Superior temporal gyrus (tissue), 1 donor: Measurements from ENCODE around the gene TNS3.

Experiments
- DNase-seq: peaks from one replicate; pipeline ENCODE4 v3.0.0-alpha.2; 2016; ENCODE audit errors: extremely low spot score

Gene TNS3

DNA sequence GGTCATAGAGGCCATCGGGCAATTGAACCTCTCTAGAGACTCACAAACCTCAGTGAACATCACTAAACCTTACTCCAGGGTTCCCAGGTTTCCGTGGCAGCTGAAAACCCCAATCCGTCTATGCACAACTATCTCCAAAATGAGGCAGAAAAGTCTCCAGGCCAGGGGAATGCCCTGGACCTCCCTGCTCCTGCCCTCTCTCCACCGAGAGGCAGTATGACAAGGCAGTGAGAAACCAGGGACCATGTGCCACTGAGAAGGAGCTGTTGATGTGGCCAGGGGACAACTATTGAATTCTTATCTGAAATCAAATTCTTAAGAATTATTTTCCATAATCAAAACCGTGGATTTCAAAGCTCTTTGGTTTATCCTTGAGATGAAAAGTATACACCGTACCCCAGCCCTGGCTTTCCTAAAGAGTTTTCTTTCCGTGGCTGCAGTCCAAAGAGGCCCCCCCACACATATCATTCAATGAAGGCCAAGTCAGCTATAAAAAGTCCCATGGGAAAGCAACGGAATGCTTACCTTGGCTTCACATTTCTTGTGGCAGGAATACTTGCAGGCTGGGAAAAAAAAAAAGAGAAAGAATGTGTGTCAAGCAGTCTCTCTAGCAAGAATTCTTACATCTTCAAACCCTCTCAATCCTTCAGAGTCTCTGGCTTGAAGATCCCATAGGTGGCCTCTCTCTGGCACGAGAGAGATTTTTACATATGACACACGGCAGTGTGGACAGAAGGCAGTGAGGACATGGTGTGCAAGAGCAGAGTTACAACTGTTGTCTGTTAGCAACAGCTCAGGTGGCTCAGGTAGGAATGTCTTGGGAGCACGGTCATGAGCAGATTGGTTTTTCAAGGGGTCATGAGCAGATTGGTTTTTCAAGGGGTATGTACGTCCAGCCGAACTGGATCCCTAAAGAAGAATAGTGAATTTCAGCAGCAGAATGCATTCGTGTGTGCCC lies 75.2 kb downstream of the TNS3 start:
- DNase-seq = no peak

- no peak for DNase-seq
These were observed 76.5 kb downstream of the TNS3 start for GRCh38 chr7:47505312-47506007.

DNA sequence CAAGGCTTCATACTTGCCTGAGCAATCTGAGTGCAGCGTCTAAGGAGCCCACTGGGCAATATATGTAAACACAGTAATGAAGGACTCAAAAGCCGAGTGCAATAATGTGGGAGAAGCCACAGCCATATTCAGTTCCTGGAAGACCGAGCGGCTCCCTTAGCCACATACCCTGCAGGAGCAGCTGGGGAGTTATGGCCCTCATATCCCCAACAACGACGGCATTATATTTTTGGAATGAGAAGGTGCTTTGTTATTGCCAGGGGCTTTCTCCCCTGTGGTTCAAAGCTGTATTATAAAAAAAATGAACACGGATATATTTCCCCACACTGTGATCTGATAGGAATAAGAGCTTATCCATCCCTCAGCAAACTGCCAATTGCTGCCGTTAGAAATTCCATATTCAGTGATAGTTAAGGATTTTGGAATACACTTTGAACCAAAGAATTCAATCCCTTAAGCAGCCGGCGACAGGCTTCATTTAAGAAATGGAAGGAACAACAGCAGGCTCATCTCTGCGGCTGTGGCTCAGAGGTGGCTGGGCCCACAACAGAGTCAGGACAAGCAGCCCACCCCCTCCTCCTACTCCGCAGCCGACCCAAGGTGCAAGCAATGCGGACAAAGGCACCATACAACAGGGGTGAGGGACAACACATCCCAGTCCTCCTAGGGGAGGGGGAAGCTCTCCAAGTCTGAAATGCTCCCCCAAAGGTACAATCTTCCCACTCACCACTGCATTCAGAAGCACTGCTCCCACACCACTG lies 77.2 kb downstream of the TNS3 start:
- DNase-seq = no peak

- DNase-seq = no peak
These were observed 78.6 kb downstream of the TNS3 start for GRCh38 chr7:47503281-47503680.

DNA sequence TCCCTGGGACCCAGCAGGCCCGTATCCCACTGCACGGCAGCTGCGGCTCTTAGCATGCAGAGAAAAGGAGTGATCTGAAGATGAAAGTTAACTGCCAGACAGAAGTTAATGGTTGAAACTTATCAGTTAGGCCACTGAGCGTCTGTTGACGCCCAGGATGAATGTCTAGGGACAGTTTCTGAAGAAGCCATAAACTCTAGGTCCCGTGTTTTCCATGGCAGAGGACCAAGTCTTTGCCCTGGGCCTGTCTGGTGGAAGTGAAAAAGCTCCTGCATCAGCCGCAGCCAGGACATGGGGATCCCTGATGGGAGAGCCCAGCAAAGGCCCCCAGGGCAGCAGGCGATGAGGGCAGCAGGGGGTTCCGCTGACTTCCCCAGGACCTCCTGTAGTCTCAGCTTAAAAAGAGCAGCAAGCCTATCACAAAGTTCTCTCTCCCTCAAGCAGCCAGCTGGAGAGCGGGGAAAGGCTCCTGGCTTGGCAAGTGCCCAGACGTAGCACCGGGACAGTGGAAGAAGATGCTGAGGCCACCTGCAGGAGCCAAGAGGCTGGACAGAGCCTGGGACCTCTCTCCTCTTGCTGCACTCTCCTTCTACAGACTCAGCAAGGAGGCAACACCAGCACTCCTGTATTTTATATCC lies 79.6 kb downstream of the TNS3 start:
- no peak for DNase-seq

- no peak for DNase-seq
These were observed 80.5 kb downstream of the TNS3 start for GRCh38 chr7:47501406-47501805.

- DNase-seq = no peak
These were observed 81.8 kb downstream of the TNS3 start for GRCh38 chr7:47500103-47500563.

GRCh38 chr7:47498229-47499056 lies 83.5 kb downstream of the TNS3 start:
- no peak for DNase-seq

GRCh38 chr7:47497367-47498096 lies 84.4 kb downstream of the TNS3 start:
- no peak for DNase-seq

DNA sequence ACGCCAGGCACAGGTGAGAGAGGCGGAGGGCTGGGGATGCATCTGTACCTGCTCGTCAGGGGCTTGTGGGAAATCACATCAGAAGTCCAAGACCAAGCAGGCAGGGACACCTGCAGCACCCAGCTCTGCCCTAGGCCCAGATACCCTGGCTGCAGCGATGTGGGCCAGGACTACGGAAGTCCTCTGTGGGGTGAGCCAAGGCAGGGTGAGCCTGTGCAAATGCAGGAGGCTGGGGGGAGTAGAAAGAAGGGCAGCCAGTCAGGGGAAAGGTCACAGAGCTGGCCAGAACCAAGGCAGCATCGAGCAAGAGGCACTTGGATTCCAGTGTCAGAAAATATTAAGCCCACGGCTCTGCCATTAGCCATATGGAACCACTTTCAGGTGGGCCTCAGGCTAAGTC lies 85.2 kb downstream of the TNS3 start:
- DNase-seq = no peak

- DNase-seq = no peak
These were observed 85.8 kb downstream of the TNS3 start for GRCh38 chr7:47496056-47496665.

GRCh38 chr7:47493976-47494911 lies 87.7 kb downstream of the TNS3 start:
- DNase-seq = peak; percentile 49

GRCh38 chr7:47492716-47493325 lies 89.1 kb downstream of the TNS3 start:
- no peak for DNase-seq

DNA sequence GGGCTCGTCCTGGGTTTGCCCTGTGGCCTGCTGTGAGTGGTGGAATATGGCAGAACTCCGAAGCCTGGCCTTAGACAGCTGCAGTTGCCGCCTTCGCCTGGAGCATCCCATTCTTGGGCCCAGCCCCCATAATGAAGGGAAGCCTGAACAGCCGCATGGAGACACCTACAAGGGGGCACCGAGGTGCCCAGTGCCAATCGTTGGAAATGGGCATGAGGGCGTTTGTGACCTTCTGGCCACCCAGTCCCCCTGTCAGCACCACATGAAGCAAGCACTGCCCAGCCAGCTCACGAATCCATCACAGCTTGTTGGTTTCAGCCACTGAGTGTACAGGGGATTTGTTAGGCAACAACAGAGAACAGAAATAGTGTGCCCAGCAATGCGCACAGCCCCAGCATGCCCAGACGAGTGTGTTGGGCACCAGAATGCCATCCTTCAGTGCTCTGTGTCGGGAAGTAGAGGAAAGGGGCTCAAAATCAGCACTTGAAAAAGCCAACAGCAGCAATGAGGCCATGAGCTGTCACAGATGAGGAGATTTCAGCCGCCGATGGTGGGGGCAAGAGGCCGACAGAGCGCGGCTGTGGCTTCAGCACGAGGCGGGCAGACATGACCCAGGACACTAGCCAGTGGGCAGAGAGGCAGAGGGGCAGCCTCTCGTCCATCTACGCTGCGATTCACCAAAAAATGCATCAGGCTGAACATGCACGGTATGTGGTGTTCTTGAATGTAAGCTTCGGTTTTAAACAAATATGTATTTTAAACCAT lies 91.2 kb downstream of the TNS3 start:
- DNase-seq = no peak

- no peak for DNase-seq
These were observed 92.3 kb downstream of the TNS3 start for GRCh38 chr7:47489624-47490023.

DNA sequence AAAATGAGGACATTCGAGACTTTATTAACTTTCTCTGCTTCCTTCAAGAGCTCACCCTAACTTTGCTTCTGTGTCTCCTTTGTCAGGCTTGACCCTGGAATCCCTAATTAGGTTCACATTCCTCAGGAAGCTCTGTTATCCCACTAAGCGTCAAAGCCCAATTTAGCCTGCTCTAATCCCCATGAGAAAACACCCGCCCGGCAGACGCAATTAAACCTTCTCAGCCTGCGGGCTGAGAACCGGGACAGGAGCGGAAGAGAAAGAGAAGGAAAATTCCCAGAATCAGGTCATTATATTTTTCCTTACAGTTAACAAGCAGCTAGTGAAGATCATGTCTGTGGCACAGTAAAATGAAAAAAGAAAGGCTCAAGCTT lies 93.0 kb downstream of the TNS3 start:
- no peak for DNase-seq

DNA sequence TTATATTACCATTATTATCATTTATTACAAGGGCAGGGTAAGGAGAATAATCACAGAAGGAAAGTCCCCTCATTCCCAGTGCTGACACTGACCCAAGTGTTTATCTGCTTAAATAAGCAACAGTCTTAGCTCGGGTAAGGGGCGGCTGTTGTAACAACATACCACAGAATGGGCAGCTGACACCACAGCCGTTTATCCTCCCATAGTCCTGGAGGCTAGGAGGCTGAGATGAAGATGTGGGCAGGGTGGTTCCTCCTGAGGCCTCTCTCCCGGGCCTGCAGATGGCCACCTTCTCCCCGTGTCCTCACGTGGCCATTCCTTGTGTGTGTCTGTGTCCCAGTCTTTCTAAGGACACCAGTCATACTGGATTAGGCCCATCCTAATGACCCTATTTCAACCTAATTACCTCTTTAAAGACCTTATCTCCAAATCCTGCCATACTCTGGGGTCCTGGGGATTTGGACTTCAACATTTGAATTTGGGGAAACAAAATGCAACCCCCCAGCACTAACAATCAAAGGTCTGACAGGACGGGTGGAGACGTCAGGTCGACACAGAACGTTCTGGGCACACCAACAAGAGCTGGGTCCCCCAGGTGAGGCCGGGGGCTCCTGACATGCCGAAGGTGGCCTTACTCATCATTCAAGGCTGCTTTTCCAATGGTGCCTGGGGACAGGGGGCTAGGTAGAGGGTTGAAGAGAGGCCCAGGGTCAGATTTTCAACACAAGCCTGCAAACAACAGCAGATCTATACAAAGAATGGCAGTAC lies 93.5 kb downstream of the TNS3 start:
- no peak for DNase-seq
